GM18526 (cell line): ENCODE results near the gene CACNA1S.

Source experiments
- POLR2A ChIP-seq: IDR thresholded peaks from 3 replicates; pipeline ENCODE4 v1.6.1; 2011; ENCODE audit not compliant: insufficient read length; ENCODE audit errors: extremely low read depth

The CACNA1S gene

DNA sequence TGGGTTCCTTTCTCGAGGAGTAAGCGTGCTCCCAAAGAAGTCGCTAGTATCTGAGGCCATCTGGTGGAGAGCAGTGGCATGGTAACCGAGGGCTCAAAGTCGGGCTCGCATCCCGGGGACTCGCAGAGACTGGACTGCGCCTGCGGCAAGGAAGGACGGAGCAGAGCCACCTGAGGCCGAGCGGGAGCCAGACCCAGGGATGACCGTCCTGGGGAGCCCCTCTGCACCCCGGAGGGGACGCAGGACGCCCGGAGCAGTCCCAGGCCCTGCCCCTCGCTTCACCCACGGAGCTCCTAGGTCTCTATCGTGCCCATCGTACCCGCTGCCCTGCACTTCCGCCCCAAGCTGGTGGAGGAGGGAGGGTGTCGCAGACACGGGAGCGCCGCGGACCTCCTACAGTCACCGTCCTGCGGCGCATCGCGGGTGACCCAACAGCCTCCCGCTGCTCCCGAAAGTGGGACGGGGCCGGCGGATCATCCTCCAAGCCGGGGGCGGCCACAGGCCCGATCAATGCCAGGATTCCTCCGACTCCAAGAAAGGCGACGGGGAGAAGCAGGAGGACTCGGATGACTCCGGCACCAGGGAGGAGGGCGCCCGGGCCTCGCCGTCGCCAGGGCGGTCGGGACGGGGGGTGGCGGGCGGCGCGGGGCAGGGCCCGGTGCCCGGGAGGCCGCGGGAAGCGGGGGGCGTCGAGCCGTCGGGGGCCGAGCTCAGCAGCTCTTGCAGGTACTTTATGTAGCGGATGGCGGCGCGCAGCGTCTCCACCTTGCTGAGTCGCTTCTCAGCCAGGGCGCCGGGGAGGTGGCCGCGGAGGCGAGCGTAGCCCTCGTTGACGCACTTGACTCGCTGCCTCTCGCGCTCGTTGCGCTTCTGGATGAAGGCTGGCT is 2.3 kb upstream of the CACNA1S start:
- TF ChIP-seq POLR2A, result no peak

DNA sequence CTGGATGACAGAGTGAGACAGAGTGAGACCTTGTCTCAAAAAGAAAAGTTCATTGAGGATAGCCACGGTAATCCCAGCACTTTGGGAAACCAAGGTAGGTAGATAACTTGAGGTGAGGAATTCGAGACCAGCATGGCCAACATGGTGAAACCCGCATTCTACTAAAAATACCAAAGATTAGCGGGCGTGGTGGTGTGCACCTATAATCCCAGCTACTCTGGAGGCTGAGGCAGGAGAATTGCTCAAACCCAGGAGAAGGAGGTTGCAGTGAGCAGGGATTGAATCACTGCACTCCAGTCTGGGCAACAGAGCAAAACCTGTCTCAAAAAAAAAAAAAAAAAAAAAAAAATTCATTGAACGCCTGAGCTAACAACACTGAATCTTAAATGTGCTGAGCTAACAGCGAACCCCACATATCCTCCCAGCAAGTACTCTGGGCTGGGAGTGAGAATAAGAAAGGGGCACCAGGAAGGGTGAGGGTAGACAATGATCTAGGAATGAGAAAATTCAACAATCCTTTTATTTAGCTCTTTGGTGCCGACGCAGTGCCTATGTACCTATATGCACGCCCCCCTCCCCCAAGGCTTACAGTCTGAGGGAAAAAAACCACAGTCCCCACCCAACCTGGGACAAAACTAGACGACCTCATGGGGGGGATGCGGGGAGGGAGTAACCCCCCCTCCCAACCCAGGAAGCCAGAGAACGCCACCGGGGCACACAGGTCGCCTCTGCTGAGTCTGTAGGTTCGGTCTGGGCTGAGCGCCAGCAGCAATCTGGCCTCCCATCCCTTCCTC is 1.4 kb upstream of the CACNA1S start:
- TF ChIP-seq POLR2A, result no peak

DNA sequence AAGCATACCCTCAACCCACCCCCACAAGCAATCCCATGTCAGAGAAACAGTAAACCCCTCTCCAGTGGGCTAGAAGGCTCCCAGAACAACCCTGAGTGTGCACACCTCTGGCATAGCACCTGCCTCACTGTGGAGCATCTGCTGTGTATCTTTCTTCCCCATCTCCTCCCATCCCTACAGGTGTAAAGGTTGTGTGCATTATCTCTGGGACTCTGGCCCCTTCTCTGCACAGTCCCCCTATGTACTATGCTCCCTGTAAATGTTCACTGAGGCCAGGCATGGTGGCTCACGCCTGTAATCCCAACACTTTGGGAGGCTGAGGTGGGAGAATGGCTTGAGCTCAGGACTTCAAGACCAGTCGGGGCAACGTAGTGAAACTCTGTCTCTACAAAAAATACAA is 700 bp upstream of the CACNA1S start:
- no peak for TF ChIP-seq POLR2A

DNA sequence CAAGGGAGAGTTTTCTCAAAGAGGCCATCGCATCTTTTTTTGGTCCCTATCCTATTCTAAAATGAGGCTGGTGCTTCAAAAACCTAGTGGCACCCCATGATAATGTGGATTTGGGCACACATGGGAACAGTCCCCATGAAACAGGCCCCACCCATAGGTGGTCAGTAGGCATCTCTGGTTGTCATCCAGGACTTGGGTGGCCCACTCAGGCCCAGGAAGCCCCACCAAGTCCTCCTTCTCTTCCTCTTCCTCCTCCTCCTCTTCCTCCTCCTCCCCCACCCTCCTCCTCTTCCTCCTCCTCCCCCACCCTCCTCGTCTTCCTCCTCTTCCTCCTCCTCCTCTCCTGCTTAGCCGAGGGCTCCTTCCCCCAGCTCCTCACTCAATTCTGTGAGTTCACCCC is 554 bp downstream of the CACNA1S start:
- no peak for TF ChIP-seq POLR2A

DNA sequence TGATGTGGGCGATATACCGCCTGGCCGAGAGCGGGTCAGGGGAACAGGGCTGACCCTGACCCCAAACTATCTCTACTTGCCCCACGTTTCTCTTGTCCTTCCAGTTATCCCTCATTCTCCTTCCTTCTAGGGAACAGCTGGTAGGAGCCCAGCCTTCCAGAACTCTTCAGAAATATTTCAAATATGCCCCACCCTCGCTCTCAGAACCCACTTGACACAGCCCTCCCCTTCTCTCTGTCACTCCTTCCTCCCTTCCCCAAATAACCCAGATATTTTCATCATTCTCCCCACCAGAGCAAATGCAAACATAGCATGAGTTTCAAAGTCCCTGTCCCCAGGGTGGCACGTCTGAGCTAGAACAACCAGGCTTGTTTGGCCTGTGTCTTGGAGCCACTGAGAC is 1.1 kb downstream of the CACNA1S start:
- TF ChIP-seq POLR2A, result no peak

- no peak for TF ChIP-seq POLR2A
Observed at GRCh38 chr1:201110616-201111015, 1.6 kb downstream of the CACNA1S start.

- TF ChIP-seq POLR2A, result no peak
Observed at GRCh38 chr1:201110138-201110537, 2.1 kb downstream of the CACNA1S start.

DNA sequence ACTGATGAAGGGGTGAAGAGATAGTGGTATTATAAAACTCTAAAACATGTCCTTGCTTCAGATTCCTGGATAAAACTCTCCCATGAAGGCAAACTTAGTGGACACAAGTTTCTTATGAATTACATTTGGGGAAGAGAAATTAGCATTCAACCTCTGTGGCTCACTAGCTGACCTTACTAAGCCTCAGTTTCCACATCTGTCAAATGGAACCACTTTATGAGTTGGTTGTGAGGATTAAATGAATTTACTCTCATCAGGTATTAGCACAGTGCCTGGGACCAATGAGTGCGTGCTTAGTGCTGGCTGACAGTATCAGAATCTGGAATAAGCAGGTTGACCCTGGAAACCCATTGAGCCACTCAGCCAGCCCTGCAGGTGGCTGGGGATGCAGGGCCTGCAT is 2.6 kb downstream of the CACNA1S start:
- TF ChIP-seq POLR2A, result no peak

GRCh38 chr1:201108614-201109013 is 3.6 kb downstream of the CACNA1S start:
- TF ChIP-seq POLR2A, result no peak

- TF ChIP-seq POLR2A, result no peak
Observed at GRCh38 chr1:201105688-201106087, 6.5 kb downstream of the CACNA1S start.

GRCh38 chr1:201104141-201104540 is 8.1 kb downstream of the CACNA1S start:
- no peak for TF ChIP-seq POLR2A

DNA sequence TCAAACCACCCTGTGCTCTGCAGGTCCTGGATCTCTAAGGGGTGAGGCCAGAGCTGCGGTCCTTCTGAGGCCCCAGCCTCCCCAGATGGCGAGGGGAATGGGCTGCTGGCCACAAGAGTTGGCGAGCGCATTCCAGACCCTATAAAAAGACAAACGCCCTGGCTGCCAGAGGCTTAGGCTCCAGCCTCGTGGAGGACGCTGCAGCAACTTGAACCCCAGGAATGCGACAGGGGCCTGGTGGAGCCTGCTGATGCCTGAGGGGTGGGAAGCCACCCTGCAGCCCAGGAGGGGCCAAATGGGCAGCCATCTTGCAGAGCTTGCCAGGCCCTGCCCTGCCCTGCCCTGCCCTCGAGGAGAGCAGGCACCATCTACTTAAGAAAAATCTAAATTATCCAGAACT is 8.6 kb downstream of the CACNA1S start:
- no peak for TF ChIP-seq POLR2A

- TF ChIP-seq POLR2A, result no peak
Observed at GRCh38 chr1:201100169-201100930, 11.9 kb downstream of the CACNA1S start.

DNA sequence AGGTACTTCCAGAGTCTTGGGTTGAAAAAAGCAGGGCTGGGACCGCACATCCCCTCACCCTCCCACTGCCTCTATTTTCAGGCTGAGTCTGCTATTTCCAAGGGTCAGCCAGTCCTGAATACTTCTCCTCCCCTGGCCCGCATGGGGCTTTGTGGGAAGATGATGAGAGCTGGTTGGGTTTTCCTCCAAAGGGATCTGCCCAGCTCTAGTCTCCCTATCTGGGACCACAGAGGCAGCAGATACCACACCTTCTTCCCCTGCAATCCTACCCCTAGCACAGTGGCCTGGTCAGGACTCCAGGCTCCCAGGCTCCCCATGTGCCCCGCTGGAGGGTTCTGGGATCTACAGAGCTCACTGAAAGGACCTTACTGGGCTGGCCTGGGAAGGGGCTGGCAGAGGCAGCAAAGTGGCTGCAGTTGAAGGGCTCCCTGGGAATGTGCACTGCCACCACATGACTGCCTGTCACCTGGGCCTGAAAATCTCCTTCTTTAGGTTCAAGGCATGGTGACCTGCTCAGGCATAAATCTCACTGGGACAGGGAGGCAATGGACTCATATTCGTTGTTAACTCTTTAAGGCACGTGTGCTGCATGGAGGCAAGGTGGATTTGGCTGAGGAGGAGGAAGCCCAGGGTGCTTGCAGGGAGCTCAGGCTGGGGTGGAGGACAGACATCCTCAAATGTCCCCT is 13.1 kb downstream of the CACNA1S start:
- TF ChIP-seq POLR2A, result no peak

- no peak for TF ChIP-seq POLR2A
Observed at GRCh38 chr1:201096977-201097856, 15.0 kb downstream of the CACNA1S start.

GRCh38 chr1:201096041-201096461 is 16.2 kb downstream of the CACNA1S start:
- TF ChIP-seq POLR2A, result no peak
